HG03457 (cell line): Measurements from ENCODE around the gene KCTD19.
A peak's percentile ranks its signal among the peaks of the same experiment; 100 is the strongest.

Experiments used
- ATAC-seq: cut with Tn5 transposase; IDR thresholded peaks from one replicate; pipeline ENCODE4 v1.9.1; 2021; ENCODE audit warnings: moderate number of reproducible peaks; ENCODE audit not compliant: unreplicated experiment

The KCTD19 gene

DNA sequence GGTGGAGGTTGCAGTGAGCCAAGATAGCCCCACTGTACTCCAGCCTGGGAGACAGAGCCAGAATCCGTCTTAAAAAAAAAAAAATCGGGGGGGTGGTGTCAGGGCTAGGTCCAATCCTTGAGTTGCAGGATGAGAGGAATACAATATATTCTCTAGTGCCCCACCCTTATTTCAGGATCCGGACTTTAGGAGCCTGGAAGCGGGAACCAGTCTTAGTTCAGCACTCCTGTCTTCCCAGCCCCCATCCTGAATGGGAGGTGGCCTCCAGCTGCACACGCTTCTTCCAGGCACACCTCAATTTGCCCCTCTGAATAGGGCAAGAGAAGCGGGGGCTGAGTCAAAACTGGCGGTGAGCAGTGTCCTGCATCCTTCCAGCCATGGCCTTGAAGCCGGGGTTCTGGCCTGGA lies 80.9 kb downstream of the KCTD19 start:
- ATAC-seq = no peak

DNA sequence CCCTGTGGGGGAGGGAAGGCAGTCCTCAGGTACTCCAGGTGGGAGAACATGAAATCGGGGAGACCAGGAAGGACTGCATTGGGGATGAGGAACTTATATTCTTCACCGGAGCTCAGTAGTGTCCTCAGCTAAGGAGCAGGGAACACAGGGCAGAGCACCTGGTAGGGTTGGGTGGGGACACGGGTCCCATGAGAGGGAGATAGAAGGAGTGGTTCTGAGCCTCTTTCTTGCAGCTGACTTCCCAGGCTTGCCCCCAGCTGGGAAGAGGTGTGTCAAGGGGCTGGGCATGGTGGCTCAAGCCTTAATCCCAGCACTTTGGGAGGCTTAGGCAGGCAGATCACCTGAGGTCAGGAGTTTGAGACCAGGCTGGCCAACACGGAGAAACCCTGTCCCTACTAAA lies 81.4 kb downstream of the KCTD19 start:
- no peak for ATAC-seq

- ATAC-seq = peak; percentile 42
Observed at GRCh38 chr16:67244387-67245185, 82.0 kb downstream of the KCTD19 start.

DNA sequence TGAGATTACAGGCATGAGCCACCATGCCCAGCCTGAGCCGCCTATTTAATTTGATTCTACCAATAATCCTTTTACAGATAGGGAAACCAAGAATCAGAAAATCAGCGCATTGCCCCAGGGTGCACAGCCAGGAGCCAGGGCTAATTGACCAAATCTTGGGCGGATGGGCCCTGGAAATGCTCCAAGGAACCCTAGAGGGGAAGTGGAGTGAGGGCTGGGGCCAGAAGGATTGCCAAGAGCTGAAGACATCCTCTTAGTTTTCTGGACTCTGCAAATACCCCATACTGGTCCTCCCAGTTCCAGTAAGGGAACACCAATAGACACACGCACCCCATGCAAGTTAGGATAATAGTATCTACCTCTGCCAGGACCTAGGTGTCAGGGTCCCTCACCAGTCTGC lies 83.1 kb downstream of the KCTD19 start:
- no peak for ATAC-seq

- ATAC-seq = no peak
Observed at GRCh38 chr16:67242138-67242730, 84.3 kb downstream of the KCTD19 start.

DNA sequence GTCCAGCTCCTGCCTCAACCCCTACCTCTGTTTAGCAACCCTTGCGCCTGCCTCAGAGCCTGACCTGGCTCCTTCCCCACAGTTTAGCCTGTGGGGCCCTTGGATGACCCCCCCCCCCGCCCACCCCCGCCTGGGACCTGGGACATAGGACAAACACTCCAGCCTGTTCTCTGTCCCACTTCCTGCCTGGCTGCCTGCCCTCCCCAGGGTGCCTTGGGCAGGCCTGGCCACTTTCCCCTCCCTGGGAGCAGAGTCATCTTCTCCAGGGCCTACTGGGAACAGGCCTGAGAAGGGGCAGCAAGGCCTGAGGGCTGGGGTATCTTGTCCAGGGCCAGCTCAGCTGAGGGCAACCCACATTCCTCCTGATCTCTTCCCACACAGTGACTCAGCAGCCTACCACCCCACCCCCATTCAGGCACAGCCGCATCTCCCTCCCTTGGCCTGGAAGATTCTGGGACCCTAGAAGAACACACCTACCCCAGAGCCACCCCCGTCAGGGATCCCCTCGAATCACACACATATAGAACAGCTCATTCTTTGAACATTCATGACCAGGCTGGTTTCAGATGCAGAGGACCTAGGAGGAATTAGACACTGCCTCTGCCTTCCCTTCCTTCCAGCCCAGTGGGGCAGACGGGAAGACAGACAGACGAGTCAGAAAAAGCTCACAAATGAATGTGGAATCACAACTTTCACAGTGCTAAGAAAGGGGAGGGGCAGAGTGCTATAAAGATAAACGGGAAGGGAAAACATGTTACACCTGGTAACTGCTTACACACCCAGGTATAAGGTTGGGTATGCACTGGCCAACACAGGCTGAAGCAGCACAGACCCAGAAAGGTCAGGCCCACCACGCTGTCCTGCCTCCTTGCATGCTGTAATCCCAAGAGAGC lies 85.3 kb downstream of the KCTD19 start:
- no peak for ATAC-seq

- ATAC-seq = no peak
Observed at GRCh38 chr16:67240506-67240905, 86.0 kb downstream of the KCTD19 start.
